ENCODE measurements around the gene CIC.
"Not testable (repeated sequence)": the region's sequence is repeated elsewhere in the genome, so short reads cannot be mapped to it uniquely, and the experiment has no call there.

DNA sequence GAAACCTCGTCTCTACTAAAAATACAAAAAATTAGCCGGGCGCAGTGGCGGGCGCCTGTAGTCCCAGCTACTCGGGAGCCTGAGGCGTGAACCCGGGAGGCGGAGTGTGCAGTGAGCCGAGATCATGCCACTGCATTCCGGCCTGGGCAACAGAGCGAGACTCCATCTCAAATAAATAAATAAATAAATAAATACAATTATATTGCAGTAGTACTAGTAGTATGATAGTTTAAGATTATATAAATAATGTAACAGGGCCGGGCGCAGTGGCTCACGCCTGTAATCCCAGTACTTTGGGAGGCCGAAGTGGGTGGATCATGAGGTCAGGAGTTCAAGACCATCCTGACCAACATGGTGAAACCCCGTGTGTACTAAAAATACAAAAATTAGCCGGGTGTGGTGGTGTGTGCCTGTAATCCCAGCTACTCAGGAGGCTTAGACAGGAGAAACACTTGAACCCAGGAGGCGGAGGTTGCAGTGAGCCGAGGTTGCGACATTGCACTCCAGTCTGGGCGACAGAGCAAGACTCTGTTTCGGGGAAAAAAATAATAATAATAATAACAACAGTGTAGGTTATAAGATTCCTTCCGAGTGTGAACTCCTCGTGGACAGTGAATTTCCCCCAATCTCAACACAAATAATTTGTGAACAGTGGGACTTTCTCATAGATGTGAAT is 2.0 kb upstream of the CIC start:
- TF ChIP-seq POLR2A, EP300 (IDR thresholded peaks at IDR 0.05): not testable (repeated sequence)

Measured in tibial nerve (tissue), 3 donors.